HUDEP-2 (cell line): ENCODE results near the gene ABI3.

Experiments
- DNase-seq, 76 experiments: peaks; one replicate each; lab custom pipeline; 2025; ENCODE audit not compliant: unreplicated experiment in 76 of 76; lab: John Stamatoyannopoulos, UW

Gene ABI3

GRCh38 chr17:49224198-49224996 lies 13.9 kb downstream of the ABI3 start:
- DNase-seq: no peak

GRCh38 chr17:49224997-49225337 lies 14.5 kb downstream of the ABI3 start:
- no peak for DNase-seq

GRCh38 chr17:49225554-49226236 lies 15.2 kb downstream of the ABI3 start:
- DNase-seq: no peak

- DNase-seq: no peak
Measured at GRCh38 chr17:49226771-49227435, 16.4 kb downstream of the ABI3 start.

- peak in 69 of 76 experiments; percentile 8 to 78 (median 54) for DNase-seq
Measured at GRCh38 chr17:49227436-49228261, 17.1 kb downstream of the ABI3 start.

- DNase-seq: no peak
Measured at GRCh38 chr17:49229076-49229804, 18.7 kb downstream of the ABI3 start.

- DNase-seq: no peak
Measured at GRCh38 chr17:49229805-49230600, 19.5 kb downstream of the ABI3 start.

GRCh38 chr17:49230636-49231562 lies 20.4 kb downstream of the ABI3 start, which contains the start of gene PHOSPHO1:
Gene PHOSPHO1 (minus strand): TSS chr17:49230787. CDS start chr17:49226691, 4,096 bp downstream.
- peak in 72 of 76 experiments; percentile 37 to 90 (median 76) for DNase-seq

- DNase-seq: no peak
Measured at GRCh38 chr17:49231563-49231894, 21.0 kb downstream of the ABI3 start.

GRCh38 chr17:49234509-49235080 lies 24.1 kb downstream of the ABI3 start:
- DNase-seq: no peak

- no peak for DNase-seq
Measured at GRCh38 chr17:49235896-49236295, 25.4 kb downstream of the ABI3 start.

- no peak for DNase-seq
Measured at GRCh38 chr17:49239963-49240362, 29.5 kb downstream of the ABI3 start.

GRCh38 chr17:49240619-49241018 lies 30.1 kb downstream of the ABI3 start:
- DNase-seq: peak in 1 of 76 experiments; percentile 7

- no peak for DNase-seq
Measured at GRCh38 chr17:49241040-49241439, 30.5 kb downstream of the ABI3 start.

GRCh38 chr17:49241692-49242397 lies 31.3 kb downstream of the ABI3 start:
- DNase-seq: peak in 71 of 76 experiments; percentile 10 to 92 (median 69)

GRCh38 chr17:49242813-49243212 lies 32.3 kb downstream of the ABI3 start:
- DNase-seq: no peak

GRCh38 chr17:49244839-49245238 lies 34.3 kb downstream of the ABI3 start:
- no peak for DNase-seq
